Endothelial cell (in vitro differentiated cells): Measurements from ENCODE around the gene DHRS3. TPM values are rescaled to one million over a fixed set of nuclear protein-coding genes. Genes with fewer than 3 reads are reported as not detected.

ENCODE experiments used
- DNase-seq: peaks from one replicate; pipeline ENCODE4 v3.0.0; 2021; ENCODE audit warnings: low spot score
- H3K27ac Mint-ChIP-seq: one replicate; pipeline ENCODE4 v1.8.0; 2021; ENCODE audit warnings: mixed read lengths, inconsistent platforms; ENCODE audit not compliant: unreplicated experiment
- H3K27me3 Mint-ChIP-seq: one replicate; pipeline ENCODE4 v1.8.0; 2021; ENCODE audit warnings: mild to moderate bottlenecking, moderate library complexity, mixed read lengths, inconsistent platforms; ENCODE audit not compliant: unreplicated experiment
- H3K36me3 Mint-ChIP-seq: one replicate; pipeline ENCODE4 v1.8.0; 2021; ENCODE audit warnings: mild to moderate bottlenecking, low read depth, mixed read lengths, inconsistent platforms; ENCODE audit not compliant: unreplicated experiment
- H3K4me1 Mint-ChIP-seq: one replicate; pipeline ENCODE4 v1.8.0; 2021; ENCODE audit warnings: mild to moderate bottlenecking, mixed read lengths, inconsistent platforms; ENCODE audit not compliant: unreplicated experiment
- H3K4me3 Mint-ChIP-seq: one replicate; pipeline ENCODE4 v1.8.0; 2021; ENCODE audit warnings: mild to moderate bottlenecking, mixed read lengths, inconsistent platforms; ENCODE audit not compliant: unreplicated experiment
- H3K9me3 Mint-ChIP-seq: one replicate; pipeline ENCODE4 v1.8.0; 2021; ENCODE audit warnings: mixed read lengths, inconsistent platforms; ENCODE audit not compliant: unreplicated experiment
- total RNA-seq: library from RNA; stranded (reverse); fragmentation: NEBNext Ultra II Directional; extraction: Animal tissue kit (Norgen Biotek cat#: 25700); gene quantifications from one replicate; pipeline ENCODE4 v1.2.1, GENCODE V29; 2021; ENCODE audit not compliant: unreplicated experiment
- TF ChIP-seq, protein P1 (sequence below): fragments of 200-600 bp; sonication (generic); IDR thresholded peaks from one replicate; pipeline ENCODE4 v1.5.0; 2021; ENCODE audit warnings: antibody characterized with exemption; ENCODE audit not compliant: unreplicated experiment

DHRS3 gene
- total RNA-seq, 1 donor from 2014 or later, result 5.7 TPM

DNA sequence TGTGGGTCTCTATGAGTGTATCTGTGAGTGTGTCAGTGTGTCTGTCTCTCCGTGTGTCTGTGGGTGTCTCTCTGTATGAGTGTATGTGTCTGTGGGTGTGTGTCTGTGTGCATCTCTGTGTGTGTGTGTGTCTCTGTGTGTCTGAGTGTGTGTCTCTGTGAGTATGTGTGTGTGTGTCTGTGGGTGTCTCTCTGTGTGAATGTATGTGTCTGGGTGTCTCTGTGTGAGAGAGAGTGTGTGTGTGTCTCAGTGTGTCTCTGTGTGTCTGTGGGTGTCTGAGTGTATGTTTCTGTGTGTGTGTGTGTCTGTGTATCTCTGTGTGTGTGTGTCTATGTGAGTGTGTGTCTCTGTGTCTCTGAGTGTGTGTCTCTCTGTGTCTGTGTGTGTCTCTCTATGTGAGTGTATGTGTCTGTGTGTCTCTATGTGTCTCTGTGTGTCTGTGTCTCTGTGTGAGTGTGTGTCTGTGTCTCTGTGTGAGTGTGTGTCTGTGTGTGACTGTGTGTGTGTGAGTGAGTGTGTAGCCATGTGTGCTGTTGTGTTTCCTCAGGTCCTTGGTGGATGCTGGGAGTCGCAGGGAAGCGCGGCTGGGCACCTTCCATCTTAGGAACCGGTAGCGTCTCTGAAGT lies 33.0 kb downstream of the DHRS3 start:
- Mint-ChIP-seq H3K27ac (no peak overlapping the region), H3K27me3 (peaks cover 6% of the 10 kb centered on the region), H3K36me3 (no peaks in the 10 kb centered on the region), H3K4me3 (no peak overlapping the region), H3K9me3 (no peaks in the 10 kb centered on the region), H3K4me1 (no peaks in the 10 kb centered on the region)
- no peak for DNase-seq
- TF ChIP-seq, protein P1, sequence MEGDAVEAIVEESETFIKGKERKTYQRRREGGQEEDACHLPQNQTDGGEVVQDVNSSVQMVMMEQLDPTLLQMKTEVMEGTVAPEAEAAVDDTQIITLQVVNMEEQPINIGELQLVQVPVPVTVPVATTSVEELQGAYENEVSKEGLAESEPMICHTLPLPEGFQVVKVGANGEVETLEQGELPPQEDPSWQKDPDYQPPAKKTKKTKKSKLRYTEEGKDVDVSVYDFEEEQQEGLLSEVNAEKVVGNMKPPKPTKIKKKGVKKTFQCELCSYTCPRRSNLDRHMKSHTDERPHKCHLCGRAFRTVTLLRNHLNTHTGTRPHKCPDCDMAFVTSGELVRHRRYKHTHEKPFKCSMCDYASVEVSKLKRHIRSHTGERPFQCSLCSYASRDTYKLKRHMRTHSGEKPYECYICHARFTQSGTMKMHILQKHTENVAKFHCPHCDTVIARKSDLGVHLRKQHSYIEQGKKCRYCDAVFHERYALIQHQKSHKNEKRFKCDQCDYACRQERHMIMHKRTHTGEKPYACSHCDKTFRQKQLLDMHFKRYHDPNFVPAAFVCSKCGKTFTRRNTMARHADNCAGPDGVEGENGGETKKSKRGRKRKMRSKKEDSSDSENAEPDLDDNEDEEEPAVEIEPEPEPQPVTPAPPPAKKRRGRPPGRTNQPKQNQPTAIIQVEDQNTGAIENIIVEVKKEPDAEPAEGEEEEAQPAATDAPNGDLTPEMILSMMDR, result no peak

GRCh38 chr1:12583484-12583883 lies 34.5 kb downstream of the DHRS3 start:
- H3K27me3 Mint-ChIP-seq, result peaks cover 6% of the 10 kb centered on the region
- no peak overlapping the region for H3K27ac Mint-ChIP-seq
- H3K4me1 Mint-ChIP-seq, result no peaks in the 10 kb centered on the region

DNA sequence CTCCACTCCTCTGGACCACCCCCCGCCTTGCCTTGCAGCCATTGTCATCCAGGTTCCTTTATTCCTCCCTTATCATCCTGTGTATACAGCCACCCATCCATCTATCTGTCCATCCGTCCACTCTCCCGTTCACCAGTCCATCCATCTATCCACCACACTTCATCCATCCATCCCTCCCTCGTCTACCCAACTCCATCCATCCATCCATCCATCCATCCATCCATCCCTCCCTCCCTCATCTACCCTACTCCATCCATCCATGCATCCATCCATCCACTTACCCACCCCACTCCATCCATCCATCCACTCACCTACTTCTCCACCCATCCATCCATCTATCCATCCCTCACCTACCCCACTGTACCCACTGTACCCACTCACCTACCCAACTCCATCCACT lies 35.4 kb downstream of the DHRS3 start:
- no peaks in the 10 kb centered on the region for H3K9me3 Mint-ChIP-seq
- H3K27me3 Mint-ChIP-seq, result peaks cover 4% of the 10 kb centered on the region
- no peak overlapping the region for H3K27ac Mint-ChIP-seq
- TF ChIP-seq, protein P1, result no peak
- no peak for DNase-seq
- H3K36me3 Mint-ChIP-seq, result no peaks in the 10 kb centered on the region
- no peaks in the 10 kb centered on the region for H3K4me1 Mint-ChIP-seq
- H3K4me3 Mint-ChIP-seq, result no peak overlapping the region

More at GRCh38 chr1:12583484-12583883, 34.5 kb downstream of the DHRS3 start:
- Mint-ChIP-seq H3K9me3 (no peaks in the 10 kb centered on the region), H3K36me3 (no peaks in the 10 kb centered on the region), H3K4me3 (no peak overlapping the region)
- no peak for DNase-seq
- TF ChIP-seq, protein P1, result no peak

DNA sequence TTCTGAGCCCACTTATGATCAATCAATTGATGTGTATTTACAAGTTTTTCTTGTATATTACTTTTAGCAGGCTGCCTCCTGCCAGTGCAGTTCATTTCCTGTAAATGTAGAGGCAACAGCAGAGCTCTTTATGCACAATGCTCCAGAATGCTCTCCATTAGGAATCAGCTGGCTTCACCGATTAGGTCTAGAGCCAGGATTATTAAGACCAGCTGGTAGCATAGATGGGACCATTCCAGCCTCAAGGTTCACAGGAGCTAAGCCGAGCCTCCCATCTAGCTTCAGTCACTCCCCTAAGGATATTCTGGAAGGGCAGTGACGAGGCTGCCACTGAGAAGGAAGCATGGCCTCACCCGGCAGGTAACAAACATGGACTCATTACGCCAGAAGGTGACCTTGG lies 36.8 kb downstream of the DHRS3 start:
- TF ChIP-seq, protein P1, result no peak
- Mint-ChIP-seq H3K27me3 (peaks cover 4% of the 10 kb centered on the region), H3K4me3 (no peak overlapping the region), H3K36me3 (no peaks in the 10 kb centered on the region), H3K4me1 (no peaks in the 10 kb centered on the region), H3K27ac (no peak overlapping the region), H3K9me3 (no peaks in the 10 kb centered on the region)
- DNase-seq, result no peak

- no peak for DNase-seq
- TF ChIP-seq, protein P1, result no peak
- Mint-ChIP-seq H3K27me3 (peaks cover 4% of the 10 kb centered on the region), H3K9me3 (no peaks in the 10 kb centered on the region), H3K36me3 (no peaks in the 10 kb centered on the region), H3K27ac (no peak overlapping the region), H3K4me1 (no peaks in the 10 kb centered on the region), H3K4me3 (no peak overlapping the region)
Measured at GRCh38 chr1:12580054-12580887, 37.7 kb downstream of the DHRS3 start.
